Stimulated activated CD4-positive, alpha-beta T cell treated with anti-CD3 and anti-CD28 coated beads, Interleukin-1b, Interleukin-23, amount 100 ng/mL, for 48 hours (primary cell): ENCODE data around the gene TMEM247.
A peak's percentile ranks its signal among the peaks of the same experiment; 100 is the strongest.
"Not testable (repeated sequence)": the region's sequence is repeated elsewhere in the genome, so short reads cannot be mapped to it uniquely, and the experiment has no call there.

Experiments used
- DNase-seq: peaks from one replicate; pipeline ENCODE4 v3.0.0-alpha.2; 2020

TMEM247 gene

DNA sequence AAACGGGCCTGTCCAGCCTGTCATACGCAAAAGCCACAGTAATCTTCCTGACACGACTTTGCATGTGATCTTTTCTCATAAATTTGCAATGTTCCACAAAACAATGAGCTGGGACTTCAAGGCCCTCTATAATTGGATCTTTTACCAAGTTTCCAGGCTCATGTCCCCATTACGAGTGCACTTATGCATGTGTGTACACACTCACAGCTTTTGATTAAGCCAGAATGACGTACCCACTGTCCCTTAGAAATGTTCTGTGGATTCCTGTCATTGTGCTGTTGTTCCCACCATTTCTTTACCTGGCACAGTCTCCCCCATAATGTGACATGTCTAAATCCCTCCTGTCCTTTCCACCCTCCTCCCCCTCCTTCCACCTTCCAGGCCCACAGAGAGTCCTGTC lies 19.7 kb upstream of the TMEM247 start:
- DNase-seq, result no peak

- DNase-seq, result no peak
These were observed 19.0 kb upstream of the TMEM247 start for GRCh38 chr2:46460241-46460921.

DNA sequence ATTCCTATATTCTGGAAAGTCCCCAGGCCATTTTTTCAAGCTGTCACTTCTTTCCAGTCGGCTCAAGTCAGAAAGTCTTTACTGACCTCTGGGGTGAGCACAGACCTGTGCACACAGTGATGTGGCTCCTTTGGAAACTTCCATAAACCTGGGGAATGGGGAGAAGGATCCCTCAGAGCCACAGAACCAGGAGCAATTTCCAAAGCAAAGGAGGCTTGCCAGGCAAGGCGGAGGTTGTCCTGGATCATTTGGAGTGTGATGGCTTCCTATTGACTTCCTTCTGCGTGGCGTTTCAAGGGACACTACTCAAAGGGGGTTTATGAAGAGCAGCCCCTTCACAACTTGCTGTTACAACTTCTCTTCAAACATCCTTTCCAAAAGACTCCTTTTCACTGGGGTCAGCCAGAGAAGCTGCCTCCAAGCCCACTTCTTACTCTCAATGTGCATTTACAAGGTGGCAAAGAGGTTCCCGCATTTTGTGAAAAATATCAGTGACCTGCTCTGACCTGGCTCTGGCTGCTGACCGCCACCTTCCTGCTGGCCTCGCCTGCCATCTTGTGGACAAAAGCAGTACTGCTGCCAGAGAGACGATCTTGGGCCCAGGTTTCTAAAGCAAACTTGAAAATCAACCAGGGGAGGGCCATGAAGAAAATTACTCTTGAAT lies 18.2 kb upstream of the TMEM247 start:
- DNase-seq, result peak; percentile 70

DNA sequence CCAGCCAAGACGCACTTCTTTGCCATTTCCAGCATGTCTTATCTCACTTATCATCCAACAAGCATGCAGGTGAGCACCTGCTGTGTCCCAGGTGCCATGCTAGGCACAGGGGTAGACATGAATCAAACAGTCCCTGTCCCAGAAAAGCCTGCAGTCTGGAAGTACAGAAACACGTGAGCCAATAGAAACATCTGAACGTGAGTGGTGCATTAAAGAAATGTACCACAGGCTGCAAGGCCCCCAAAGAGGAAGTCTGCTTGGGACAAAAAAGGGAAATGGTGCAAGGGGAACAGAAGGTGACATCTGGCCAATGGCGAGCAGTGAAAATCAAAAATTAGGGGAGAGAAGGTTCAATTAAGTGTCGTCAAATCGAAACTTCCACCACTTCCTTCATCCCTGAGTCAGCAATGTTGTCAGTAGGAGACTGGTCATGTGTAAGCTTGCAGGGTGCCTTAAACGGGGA lies 17.6 kb upstream of the TMEM247 start:
- no peak for DNase-seq

DNA sequence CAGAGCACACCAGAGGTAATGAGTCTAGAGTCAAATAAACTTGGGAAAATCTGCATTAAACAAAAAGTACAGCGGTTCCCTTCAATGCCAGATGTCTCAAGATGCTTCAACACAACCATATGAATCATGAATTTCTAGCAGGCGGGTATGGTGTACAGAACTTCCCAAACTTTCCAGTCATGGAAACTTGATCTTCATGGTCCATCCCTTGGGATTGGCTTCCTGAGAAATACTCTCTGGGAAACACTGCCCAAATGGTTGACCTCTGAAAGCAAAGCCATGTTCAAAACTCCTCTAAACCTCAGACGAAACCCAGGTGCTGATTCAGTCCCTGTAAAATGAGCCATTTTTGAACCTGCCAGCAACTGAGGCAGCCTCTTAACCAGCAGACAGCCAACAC lies 16.4 kb upstream of the TMEM247 start:
- DNase-seq, result no peak

GRCh38 chr2:46469116-46469515 lies 10.2 kb upstream of the TMEM247 start:
- no peak for DNase-seq

- no peak for DNase-seq
These were observed 9.7 kb upstream of the TMEM247 start for GRCh38 chr2:46469700-46470099.

- DNase-seq, result no peak
These were observed 9.2 kb upstream of the TMEM247 start for GRCh38 chr2:46470114-46470628.

- no peak for DNase-seq
These were observed 8.3 kb upstream of the TMEM247 start for GRCh38 chr2:46471019-46471583.

DNA sequence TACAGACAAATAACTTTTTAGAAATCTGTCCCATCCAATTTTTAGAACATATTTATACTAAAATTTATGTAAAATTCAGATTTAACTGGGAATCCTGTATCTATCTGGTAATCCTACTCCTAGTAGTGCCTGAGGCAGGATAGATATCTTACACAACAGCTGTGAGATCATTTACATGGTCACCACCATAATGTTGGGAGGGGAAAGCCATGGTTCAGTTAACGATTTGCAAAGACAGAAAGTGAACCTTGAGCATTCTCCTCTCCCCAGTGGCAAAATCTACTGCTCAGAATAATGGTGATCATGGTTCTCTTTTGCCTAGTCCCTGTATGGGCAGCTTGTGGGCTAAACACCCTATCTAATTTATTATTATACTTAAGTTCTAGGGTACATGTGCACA lies 7.7 kb upstream of the TMEM247 start:
- no peak for DNase-seq

DNA sequence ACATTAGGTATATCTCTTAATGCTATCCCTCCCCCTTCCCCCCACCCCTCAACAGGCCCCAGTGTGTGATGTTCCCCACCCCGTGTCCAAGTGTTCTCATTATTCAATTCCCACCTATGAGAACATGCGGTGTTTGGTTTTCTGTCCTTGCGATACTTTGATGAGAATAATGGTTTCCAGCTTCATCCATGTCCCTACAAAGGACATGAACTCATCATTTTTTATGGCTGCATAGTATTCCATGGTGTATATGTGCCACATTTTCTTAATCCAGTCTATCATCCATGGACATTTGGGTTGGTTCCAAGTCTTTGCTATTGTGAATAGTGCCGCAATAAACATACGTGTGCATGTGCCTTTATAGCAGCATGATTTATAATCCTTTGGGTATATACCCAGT lies 7.2 kb upstream of the TMEM247 start:
- not testable (repeated sequence) for DNase-seq

DNA sequence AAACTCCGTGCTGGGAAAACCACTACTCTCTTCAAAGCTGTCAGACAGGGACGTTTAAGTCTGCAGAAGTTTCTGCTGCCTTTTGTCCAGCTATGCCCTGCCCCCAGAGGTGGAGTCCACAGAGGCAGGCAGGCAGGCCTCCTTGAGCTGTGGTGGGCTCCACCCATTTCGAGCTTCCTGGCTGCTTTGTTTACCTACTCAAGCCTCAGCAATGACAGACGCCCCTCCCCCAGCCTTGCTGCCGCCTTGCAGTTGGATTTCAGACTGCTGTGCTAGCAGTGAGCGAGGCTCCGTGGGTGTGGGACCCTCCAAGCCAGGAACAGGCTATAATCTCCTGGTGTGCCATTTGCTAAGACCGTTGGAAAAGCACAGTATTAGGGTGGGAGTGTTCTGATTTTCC lies 1.9 kb upstream of the TMEM247 start:
- not testable (repeated sequence) for DNase-seq

- DNase-seq, result no peak
These were observed 1.4 kb upstream of the TMEM247 start for GRCh38 chr2:46477925-46478324.

DNA sequence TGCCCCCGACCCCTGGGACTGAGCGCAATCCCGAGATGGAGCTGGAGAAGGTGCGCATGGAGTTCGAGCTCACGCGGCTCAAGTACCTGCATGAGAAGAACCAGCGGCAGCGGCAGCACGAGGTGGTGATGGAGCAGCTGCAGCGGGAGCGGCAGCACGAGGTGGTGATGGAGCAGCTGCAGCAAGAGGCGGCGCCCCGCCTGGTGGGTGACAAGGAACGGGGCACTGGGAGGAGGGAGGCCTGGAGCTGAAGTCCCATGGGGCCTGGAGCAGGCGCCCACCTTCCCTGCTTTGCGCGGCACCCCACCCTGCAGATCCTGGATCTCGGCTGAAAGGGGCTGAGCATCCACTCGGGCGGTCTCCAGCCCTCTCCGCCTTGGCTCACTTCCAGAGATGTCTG lies 1.2 kb downstream of the TMEM247 start:
- DNase-seq, result no peak

- no peak for DNase-seq
These were observed 2.1 kb downstream of the TMEM247 start for GRCh38 chr2:46481198-46482193.

DNA sequence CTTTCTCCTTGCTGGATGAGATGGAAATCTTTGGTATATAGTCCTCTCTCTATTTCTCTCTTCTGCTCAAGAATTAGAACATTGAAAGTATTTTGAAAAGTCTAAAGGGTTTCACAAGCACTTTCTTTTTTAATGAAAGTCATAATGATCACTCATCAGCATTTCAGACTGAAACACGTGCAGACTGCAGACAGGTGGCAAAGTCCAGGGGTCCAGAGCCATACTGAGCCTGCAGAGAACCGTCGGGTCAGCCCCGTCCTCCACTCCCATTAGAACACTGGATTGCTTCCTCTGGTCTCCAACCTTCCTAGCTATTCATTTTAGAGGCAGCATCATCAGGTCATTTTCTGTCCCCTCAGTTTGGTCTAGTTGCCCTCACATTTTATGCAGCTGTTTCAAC lies 3.1 kb downstream of the TMEM247 start:
- no peak for DNase-seq

GRCh38 chr2:46485002-46485401 lies 5.6 kb downstream of the TMEM247 start:
- no peak for DNase-seq

DNA sequence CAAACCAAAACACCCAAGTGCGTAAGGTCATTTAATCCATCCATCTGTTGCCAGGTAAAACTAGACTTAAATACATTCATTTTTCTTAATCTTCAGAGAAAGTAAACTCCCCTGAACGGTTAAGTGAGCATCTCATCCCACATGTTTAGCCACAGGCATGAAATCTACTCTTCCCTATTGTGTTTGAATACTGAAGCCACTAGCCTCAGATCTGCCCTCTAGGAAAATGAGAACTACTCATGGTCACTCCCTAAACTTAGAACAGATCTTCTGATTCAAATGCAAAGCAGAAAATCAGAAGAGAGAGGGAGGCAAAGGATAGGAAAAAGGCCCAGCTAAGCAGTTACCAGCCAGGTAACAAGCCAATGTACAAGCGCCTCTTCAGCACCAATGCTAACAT lies 7.1 kb downstream of the TMEM247 start:
- DNase-seq, result no peak

DNA sequence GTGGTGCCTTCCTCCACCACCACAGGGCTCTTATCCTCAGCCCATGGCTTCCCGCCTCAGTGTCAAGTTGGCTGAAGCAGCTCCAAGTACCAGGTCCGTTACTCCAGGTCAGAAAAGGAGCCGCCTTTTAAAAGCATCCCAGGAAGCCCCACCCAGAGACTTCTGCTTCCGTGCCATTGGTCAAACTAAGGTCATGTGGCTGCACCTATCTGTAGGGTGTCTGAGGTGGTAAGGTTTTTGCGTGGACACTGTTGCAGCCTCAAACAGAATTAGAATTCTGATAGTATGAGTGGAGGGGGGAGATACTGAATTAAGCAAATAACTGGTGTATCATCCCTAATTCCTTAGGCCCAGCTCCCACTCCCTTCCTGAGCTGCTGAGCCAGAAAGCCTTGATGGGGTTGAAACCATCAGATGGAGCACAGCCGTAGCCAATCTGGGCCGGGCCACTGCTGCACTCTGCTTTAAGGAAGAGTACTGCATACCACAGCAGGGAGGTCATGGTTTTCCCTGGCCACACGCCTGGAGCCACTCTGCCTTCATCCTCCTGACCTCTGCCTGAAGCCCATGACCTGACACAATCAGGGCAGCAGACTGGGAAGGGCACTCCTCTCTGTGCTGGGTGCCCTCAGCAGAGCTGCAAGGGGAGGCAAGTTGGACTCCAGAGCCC lies 8.4 kb downstream of the TMEM247 start:
- DNase-seq, result no peak

DNA sequence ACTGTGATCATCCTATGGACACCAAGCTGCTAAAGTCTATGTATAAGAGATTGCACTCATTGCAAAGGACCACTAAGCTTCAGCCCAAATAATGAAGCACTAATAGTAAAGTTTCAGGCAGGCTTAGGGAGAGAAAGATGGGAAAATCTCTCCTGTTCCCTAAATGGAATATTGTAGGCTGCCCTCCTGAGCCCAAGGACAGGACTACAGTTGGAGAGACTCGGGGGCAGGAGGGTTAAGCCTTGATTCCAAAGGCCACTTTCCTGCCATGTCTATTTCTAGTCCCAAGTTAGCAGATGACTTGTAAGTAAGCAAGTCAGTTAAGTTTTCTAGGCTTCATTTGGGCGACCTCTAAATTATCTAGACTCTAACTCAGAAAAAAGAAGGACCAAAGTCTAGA lies 9.0 kb downstream of the TMEM247 start:
- no peak for DNase-seq

DNA sequence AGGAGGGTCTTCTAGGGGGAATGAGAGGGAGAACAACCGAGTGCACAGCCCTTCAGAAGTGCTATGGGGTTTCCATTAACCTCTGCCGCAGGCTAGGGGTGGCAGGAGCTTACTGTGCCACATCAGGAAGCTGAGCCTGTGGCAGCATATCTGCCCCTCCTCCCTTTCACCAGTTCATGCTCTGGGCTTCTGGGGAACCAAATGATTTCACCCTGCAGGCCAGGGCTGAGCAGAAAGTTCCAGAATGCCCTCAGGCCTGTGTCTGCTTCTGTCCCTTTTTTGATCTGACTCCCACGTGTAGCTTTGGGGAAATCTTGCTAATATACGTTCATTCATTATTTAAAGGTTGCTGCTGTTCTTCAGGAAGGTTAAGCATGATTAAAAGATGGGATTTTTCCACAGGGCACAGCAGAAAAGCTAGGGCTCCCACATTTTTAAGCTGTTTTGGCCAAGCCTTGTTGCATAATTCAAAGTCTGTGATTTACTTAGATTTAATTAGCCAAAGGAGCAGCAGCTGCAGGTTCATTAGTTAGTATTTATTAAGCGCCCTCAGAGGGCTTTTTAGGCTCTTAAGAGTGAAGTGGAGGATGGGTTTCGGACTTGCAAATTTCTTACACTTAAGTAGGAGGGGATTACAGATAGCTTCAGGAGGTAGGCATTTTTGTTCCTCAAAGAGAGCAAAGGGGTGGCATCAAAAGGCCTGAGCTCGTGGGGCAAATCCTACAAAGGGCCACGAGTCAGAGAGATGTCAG lies 10.2 kb downstream of the TMEM247 start:
- no peak for DNase-seq
